Amygdala (tissue), 56 donors: ENCODE data around the gene NUP133.
A peak's percentile ranks its signal among the peaks of the same experiment; 100 is the strongest.
"Not testable (repeated sequence)": the region's sequence is repeated elsewhere in the genome, so short reads cannot be mapped to it uniquely, and the experiment has no call there.

Source experiments
- DNase-seq, 56 donors: peaks; one replicate each; lab custom pipeline; 2025; lab: John Stamatoyannopoulos, UW

NUP133 gene

DNA sequence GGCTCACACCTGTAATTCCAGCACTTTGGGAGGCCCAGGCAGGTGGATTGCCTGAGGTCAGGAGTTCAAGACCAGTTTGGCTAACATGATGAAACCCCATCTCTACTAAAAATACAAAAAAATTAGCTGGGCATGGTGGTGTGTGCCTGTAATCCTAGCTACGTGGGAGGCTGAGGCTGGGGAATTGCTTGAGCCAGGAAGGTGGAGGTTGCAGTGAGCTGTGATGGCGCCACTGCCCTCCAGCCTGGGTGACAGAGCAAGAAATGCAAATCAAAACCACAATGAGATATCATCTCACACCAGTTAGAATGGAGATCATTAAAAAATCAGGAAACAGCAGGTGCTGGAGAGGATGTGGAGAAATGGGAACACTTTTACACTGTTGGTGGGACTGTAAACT is 3.1 kb upstream of the NUP133 start:
- not testable (repeated sequence) for DNase-seq

DNA sequence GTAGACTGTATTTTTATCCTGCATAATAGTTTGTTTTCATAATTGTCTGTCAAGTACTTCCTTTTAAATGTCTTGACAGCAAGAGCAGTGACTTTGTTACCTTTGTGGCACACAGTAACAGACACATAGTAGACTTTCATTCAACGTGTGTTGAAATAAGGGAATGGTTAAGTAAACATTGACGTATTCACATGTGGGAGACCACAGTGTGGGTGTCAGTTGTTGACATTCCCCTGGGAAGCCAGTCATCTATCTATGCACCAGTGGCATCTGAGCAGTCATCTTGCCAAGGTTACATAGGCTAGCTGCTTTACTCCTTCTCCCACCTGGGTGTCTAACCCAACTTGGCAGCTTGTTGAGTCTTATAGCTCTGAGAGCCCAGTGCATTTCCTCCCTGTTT is 1.4 kb upstream of the NUP133 start:
- DNase-seq = no peak

DNA sequence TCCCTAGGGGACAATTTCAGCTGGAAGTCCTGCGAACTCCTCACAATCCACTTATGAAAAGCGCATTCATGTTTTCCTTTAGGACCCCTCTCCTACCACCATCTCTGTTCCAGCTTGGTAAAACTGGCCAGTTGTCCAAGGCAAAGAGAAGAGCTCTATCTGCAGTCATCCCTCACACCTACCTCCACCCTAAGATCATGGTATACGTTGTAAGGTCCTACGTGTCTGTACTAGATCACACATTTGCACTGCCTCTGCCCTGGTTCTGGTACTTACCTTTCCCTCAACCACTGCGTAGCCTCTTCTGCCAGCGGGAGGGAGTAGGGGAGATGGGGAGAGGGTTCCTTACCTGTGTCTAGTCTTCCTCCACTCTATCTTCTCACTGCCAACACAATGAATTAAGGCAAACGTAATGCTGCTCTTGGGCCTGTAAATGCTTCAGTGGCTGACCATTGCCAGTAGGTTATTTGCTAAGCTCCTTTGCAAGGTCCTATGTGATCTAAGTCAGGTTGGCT is 739 bp upstream of the NUP133 start:
- no peak for DNase-seq

DNA sequence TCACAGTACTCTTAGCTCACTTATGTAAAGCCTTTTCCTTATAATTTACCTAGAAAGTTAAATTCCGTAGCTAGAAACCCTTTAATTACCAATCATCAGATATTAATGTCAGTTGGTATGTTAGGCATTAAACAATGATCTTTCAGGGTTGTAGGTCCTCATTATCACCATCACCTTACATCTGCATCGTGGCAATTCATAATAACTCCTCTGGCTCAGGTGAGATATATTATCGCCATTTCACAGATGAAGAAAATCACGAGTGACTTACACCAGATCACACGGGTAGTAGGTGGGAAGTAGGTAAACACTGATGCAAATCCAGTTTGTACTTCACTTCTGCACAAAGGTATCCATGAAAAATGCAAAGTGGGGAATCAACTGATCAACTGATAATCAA is 639 bp downstream of the NUP133 start:
- no peak for DNase-seq

DNA sequence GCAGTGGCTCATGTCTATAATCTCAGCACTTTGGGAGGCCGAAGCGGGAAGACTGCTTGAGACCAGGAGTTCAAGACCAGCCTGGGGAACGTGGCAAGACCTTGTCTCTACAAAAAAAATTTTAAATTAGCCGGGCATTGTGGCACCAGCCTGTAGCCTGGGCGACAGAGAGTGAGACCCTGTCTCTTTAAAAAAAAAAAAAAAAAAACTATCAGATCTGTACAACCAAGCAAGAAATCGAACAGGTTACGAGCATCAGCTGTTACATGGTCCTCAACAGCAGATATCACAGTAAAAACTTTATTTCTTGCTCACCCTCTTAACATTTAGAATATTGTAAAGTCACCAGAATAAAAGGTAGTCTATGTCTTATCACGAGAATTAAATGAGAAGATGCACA is 1.5 kb downstream of the NUP133 start:
- DNase-seq = no peak

DNA sequence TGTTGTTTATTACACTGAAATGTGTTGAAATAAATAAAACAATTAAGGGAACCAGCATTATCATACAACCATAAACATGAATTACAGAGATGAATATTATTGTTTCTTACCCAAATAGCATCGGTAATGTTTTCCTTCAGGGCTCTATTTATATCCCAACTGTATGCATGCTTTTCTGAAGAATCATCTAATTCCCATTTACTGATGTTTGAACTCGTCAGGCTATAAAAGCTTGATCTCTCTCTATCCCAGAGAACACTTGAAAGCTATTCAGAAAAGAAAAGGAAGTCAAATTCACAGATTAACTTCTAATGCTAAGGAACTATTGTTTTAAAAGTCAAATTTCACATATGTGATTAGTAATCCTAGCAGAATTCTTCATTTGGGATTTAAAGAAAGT is 12.4 kb downstream of the NUP133 start:
- DNase-seq = no peak

DNA sequence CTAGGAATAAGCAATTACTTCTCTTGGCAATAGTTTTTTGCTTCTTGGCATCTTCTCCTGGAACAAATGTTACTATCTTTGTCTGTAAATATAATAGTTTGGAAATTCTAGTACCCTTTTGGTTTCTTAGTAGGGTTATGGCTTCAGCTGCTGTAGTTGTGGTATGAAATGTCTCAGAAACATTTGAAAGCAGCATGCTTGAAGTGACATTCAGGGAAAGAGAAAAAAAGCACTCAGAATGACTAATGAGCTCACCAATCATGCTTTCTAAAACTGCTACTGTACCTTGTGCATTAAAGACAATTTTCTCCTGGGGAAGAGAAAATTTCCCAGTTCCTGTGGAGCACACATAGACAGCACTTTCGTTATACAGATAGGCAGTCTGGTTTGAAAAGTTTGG is 21.0 kb downstream of the NUP133 start:
- DNase-seq = no peak

DNA sequence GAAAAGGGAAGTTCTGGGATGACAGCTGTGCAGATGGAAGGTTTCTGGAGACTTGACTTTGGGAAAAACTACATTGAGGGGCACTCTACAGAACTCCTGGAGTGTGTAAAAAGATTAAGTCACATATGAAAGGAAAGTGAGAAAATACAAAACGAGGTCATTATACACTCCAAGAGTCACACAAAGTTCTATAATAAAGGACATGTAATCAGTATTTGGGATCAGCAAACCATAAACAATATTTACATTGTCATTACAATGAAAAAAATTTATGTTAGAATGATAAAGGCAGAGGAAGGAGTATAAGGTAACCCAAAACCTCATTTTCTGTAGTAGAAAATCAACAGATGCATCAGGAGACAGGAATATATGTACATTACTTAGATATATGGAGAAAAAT is 22.8 kb downstream of the NUP133 start:
- DNase-seq = no peak

DNA sequence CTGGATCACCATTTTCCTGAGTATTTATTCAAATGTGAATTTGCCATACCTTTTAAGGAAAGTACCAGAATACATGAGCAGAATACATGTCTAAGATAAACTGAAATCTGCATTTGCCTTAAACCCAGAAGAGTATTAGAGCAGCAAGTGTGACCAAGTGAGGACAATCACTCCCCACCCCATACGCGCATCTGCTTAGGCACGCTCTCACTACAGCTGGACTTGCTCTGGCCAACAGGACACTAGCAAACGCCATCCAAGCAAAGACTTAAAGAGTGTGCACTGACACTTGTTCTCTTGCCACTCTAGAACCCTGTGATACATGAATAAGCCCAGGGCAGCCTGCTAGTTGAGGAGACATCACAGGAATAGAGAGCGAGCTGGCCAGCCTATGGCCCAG is 25.6 kb downstream of the NUP133 start:
- DNase-seq = no peak

DNA sequence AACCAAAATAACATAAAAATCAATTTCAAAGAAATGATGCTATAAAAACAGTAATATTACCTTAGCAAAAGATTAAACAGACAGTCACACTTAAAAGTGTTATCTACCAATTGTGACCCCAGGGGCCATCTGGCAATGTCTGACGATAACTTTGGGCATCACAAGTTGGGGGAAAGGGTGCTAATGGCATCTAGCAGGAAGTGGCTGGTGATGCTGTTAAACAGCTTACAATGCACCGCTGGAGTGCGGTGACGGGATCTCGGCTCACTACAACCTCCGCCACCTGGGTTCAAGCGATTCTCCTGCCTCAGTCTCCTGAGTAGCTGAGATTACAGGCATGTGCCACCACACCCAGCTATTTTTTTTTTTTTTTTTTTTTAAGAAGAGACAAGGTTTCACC is 27.6 kb downstream of the NUP133 start:
- DNase-seq = no peak

DNA sequence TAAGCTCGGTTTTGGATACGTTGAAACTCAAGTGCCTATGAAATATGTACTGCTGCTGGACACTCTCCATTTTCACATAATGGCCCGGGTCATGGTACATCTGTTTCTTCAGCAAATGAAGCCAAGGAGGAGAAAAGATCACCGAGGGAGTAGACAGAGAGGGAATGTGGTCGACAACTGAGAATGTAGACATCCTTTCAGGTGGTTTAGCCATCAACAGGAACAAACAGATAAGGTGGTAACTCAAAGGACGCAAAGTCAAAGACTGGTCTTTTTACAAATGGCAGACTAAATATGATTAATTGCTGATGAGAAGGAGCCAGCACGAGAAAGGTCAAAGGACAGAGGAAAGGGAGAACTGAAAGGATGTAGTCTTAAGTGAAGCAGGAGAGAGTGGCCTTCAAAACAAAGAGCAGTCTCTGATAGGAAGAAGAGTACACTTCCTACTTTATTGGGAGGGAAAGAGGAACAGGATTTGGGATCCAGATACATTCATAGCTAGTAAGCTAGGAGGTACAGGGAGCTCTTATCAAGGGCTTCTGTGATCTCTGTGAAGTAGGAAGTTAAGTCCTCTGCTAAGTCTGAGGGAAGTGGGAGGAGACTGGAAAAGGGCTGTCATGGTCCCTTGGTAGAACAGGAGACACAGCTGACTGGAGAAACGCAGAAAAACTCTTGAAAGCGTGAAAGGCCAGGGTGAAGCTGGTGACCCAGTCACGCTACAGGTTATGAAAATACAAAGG is 28.3 kb downstream of the NUP133 start:
- DNase-seq = no peak

DNA sequence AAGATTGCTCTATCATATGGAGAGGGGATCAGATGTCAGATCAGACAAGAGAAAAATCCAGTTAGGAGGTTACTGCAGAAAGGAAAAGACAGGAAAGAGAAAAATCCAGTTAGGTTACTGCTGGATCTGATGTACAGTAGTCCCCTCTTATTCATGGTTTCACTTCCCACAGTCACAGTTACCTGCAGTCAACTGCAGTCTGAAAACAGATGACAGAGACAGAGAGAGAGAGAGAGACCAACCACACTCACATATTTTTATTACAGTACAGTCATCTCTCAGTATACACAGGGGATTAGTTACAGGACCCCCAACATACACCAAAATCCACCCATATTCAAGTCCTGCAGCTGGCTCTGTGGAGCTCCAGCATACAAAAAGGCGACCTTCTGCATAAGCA is 29.3 kb downstream of the NUP133 start:
- DNase-seq = no peak

DNA sequence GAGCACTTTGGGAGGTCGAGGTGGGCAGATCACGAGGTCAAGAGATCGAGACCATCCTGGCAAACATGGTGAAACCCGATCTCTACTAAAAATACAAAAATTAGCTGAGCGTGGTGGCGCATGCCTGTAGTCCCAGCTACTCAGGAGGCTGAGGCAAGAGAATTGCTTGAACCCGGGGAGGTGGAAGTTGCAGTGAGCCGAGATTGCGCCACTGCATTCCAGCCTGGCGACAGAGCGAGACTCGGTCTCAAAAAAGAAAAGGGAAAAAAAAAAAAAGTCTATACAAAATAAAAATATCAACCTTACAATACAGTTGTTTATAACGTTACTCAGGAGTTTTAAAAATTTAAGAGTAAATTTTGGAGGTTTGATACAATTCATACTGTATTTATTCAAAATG is 32.3 kb downstream of the NUP133 start:
- DNase-seq = not testable (repeated sequence)

DNA sequence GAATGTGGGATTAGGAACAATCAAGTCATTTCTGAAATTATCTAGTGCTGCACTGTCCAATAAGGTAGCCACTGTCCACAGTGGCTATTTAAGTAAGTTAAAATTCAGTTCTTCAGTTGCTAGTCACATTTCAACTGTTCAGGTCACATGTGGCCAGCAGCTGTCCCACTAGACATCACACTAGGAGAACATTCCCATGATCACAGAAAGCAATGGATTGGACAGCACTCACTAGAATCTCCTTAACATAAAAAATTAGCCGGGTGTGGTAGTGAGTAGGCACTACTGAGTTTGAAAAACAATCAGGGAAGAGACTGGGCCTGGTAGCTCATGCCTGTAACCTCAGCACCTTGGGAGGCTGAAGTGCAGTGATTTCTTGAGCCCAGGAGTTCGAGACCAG is 33.6 kb downstream of the NUP133 start:
- no peak for DNase-seq

DNA sequence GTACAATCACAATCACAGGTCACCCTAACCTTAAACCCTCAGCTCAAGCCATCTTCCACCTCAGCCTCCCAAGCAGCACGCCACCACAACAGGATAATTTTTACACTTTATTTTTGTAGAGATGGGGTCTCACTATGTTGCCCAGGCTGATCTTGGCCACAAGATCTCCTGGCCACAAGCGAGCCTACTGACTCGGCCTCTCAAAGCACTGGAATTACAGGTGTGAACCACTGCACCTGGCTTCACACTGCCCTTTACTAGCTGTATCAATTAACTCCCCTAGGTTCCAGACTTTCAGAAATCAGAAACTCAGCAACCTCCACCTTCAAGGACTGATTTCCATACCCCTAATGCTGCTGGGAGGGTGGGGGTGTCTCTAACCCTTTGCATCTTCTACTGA is 37.0 kb downstream of the NUP133 start:
- DNase-seq = no peak

DNA sequence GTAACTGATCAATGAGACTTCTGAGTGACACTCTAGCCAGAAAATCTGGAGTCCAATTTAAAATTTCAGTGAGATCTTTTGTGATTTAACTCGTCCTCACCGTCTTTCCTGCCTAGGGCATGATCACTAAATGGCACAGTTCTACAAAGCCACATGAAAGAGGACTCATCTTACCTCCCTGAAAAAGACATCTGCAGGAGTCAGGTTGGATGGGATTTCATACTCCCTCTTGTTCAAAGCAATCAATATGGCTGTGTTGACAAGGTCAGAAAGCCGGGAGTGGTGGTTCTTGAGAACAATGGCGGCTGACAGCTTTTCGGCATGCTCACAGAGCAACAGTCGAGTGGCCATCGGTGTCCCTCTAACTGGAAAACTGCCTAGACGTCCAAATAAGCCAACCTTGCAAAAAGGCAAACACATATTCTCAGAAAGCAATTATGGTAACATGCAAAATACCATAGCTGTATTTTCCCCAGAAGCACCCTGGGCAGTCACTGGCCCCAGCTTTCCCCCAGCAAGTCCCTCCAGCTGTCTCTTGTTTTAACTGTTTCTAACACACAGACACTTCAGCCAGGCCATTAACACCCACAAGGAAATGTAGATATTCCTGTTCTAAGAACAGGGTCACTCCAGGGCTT is 37.6 kb downstream of the NUP133 start:
- no peak for DNase-seq

DNA sequence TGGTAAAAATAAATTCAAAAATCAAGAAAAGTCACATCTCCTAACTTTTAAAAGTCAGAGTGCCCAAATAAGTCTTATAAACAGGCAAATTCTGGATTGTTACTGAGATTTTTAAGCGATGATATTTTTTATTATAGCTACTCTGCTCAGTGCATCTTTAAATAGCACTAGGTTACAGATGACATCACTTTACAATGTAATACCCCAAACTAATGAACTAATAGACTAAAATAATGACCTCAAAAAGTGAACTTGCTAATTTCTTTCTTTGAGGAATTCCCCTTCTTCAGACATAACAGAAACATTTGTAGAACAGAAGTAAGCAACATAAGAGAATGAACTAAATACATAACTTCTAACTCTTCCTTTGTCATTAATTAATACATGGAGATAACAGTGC is 41.3 kb downstream of the NUP133 start:
- DNase-seq = no peak

DNA sequence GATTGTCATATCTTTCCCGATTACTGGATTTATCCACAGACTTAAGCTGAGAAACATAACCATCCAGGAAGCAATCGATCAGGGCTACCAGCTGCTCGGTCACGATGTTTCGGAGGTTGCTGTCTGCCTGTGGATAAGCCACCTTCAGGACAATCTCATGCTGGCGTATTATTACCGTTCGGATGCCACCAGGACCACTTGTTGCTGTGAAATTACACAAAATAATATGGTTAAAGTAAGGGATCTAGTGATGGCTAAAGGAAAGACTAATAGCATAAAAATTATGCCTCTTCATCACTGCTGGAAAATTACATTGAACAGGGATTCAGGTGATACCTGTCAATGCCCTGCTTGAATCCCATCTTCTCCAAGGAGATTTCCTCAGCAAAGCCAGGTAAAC is 43.5 kb downstream of the NUP133 start:
- DNase-seq = no peak

DNA sequence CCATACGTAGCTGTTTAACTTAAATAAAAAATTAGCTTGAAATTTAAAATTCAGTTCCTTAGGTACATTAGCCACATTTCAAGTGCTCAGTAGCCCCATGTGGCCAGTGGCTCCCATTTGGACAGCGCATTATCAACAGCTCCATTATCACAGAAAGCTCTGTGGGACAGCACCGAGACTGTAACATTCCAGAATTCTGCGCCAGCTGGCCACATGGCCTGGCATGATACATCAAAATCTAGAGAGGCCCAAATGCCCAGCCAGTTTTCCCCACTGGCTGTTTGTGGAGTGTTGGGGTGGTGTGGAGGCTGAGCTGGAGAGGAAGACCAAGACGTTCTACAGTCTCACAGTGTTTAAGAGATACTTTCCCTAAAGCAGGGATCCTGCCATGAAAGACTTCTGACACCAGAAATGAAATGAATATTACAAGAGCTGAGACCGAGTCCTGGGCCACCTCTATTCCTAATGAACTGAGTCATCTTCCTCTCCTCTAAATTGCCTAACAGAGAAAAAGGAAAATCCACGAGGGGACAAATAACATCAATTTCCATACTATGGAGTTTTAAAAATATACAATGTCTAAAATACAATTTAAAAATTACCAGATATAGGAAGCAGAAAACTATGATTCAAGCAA is 47.0 kb downstream of the NUP133 start:
- peak in 17 of 56 donors; percentile 4 to 56 (median 20) for DNase-seq

DNA sequence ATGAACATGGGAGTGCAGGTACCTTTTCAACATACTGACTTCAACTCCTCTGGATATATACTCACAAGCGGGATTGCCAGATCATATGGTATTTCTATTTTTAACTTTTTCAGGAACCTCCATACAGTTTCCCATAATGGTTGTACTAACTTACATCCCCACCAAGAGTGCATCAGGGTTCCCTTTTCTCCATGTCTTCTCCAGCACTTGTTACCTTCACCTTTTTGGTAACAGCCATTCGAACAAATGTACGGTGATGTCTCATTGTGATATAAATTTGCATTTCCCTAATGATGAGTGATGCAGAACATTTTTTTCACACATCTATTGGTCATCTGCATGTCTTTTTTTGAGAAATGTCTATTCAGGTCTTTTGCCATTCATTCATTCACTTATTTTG is 48.3 kb downstream of the NUP133 start:
- no peak for DNase-seq

DNA sequence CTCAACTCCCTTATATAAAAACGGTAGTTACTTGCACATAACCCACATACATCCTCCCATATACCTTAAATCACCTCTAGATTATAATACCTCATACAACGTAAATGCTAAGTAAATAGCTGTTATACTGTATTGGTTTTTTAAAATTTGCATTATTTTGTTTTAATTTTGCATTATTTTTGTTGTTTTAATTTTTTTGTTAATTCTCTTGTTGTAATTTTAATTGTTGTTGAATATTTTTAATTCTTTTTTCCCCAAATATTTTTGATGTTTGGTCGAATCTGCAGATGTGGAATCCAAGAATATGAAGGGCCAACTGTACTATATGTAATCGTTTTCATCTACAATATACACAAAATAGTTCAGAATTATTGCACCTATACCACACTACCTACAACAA is 50.7 kb downstream of the NUP133 start:
- DNase-seq = no peak

DNA sequence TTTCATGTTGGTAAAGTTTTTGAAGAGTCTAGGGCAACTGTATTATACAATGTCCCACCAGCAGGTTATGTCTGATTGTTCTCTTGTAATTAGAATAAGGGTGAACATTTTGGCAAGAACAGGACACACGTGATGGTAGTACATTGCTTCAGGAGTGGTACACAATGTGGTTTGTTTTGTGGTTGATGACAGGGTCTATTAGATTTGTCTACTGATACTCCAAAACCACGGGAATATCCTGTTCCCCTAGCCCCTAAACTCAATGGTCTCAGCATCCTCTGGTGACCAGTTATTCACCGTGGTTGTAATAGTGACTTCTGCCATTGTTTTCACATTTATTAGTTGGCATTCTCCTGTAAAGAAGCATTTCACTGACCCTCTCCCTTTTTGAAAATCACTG is 52.1 kb downstream of the NUP133 start:
- no peak for DNase-seq
